Activated naive CD4-positive, alpha-beta T cell treated with anti-CD3 and anti-CD28 coated beads, Interleukin-2, amount 50 U/mL, for 16 hours (primary cell): ENCODE measurements around the gene ZFP36.
"Not testable (repeated sequence)": the region's sequence is repeated elsewhere in the genome, so short reads cannot be mapped to it uniquely, and the experiment has no call there.

Experiments used
- DNase-seq: peaks from one replicate; pipeline ENCODE4 v3.0.0-alpha.2; 2020

The ZFP36 gene, protein sequence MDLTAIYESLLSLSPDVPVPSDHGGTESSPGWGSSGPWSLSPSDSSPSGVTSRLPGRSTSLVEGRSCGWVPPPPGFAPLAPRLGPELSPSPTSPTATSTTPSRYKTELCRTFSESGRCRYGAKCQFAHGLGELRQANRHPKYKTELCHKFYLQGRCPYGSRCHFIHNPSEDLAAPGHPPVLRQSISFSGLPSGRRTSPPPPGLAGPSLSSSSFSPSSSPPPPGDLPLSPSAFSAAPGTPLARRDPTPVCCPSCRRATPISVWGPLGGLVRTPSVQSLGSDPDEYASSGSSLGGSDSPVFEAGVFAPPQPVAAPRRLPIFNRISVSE

GRCh38 chr19:39406656-39407409 is at the start of gene ZFP36:
Gene ZFP36 (plus strand): TSS chr19:39406847. CDS start chr19:39406905, 58 bp downstream.
- DNase-seq, result peak; percentile 80

DNA sequence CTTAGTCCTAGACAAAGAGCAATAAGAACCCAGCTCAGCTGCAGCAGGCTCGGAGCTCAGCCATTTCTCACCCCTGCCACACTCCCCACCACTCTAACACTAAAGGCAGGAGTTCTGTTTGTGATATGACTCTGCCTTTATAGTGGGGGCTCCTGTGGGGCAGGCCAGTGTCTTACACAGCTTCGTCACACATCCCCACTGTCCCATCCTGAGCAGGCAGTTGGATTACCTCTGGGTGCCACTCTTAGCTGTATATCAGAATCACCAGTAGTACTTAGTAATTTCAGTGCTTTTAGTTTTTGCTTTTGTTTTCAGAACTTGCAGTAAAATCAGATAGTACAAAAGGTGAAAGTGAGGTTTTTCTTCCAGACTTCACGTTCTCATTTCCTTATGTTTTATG is 47.6 kb upstream of the ZFP36 start:
- no peak for DNase-seq

GRCh38 chr19:39360599-39360998 is 46.0 kb upstream of the ZFP36 start:
- no peak for DNase-seq

DNA sequence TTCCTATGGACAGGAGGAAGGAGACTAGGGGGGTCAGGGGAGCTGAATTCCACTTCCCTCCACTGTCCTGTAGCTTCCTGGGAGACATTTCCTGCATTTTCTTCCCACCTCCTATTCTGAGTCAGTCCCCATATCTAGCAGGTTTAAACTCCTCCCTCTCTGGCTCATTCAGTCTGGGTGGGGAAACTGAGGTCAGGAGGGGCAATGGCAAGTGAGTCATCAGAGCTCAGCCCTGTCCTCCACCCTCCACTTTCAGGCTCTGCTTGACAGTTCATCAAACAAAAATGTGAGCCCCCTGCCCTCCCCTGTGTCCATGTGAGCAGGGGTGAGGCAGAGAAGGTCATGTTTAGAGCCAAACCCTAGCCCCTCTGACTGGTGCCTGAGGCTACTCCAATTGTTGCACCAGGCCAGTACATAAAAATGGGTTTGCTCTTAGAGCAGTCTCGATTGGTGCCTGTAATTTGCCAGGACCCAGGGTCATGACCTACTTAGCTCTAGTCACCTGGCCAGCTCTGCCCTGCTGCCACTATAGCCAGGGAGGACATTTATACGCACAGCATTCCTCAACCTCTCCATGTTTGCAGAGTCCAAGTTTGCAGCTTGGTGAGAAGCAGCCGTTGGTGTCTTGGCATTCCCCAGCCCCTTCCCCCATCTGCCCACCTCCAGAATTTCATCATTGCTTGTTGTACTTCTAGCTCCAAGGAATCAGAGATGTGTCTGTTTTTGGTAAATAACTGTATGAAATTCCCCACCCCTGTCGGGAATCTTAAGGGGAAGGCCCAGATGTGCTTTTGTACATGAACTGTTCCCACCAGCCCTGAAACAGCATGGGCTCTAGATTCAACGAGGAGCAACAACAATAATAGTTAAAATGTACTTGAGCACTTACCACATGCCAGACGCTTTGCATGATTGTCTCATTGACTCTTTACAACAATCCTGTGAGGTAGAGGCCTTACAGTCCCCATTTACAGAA is 43.7 kb upstream of the ZFP36 start:
- no peak for DNase-seq

DNA sequence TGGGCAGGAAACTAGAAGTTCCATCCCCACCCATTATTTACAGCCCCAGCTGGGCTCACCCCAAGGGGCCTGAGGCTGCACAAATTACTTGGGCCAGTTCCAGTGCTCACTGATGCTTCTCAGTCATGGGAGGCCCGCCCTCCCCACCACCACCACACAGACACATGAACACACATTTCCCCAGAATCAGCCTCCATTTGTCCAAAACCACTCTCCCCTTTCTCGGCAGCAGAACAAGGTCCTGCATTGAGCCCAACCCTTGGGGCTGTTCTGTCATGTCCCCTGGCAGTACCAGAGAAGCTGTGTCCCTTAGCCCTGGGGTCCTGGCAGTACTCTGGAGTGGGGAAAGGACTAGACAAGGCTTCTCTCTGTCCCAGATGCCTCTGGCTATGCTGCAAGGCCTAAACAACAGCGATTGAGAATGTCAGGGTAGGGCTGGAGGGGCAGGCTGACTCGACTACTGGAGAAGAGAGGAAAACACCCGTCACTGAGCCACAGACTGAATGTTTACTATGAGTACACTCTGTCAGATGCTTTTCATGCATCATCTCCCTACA is 42.7 kb upstream of the ZFP36 start:
- DNase-seq, result no peak

- no peak for DNase-seq
Observed at GRCh38 chr19:39365531-39365930, 41.1 kb upstream of the ZFP36 start.

- DNase-seq, result no peak
Observed at GRCh38 chr19:39369200-39369599, 37.4 kb upstream of the ZFP36 start.

GRCh38 chr19:39370735-39371134 is 35.9 kb upstream of the ZFP36 start:
- DNase-seq, result no peak

- no peak for DNase-seq
Observed at GRCh38 chr19:39372047-39372802, 34.4 kb upstream of the ZFP36 start.

DNA sequence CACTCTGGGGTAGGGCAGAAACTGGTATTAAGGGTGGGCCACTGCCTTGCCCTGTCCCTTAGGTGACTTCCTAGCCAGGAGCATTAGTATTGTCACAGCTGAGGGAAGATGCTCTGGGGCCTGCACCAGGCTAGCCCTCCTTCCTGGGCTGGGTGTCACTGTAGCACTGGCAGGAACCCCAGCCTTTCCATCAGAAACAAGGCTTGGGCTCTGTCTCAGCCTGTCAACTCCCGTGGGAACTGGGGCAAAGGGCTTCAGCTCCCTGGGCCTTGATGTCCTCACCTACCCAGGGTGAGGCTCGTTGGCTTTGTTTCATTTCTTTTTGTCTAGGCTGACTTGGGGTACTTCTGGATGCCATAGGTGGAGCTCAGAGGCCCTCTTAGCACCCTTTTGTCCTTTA is 33.7 kb upstream of the ZFP36 start:
- DNase-seq, result no peak

DNA sequence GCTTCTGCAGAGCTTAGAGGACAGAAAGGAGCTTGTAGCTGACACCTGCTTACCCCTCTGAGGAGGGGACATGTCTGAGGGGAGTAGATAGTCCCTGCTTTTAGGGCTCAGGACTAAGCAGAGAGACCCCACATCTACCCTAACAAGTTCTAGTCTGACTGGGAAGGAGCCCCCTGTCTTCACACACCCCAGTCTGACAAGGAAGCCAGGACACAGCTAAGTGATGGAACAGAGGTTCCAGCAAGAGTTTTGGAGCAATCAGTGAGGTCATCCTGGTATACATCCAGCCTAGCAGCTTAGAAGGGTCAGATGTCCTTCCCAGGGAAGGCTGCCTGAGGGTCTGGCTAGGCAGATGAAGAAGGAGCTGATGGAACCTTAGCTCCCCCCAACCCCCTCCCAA is 30.7 kb upstream of the ZFP36 start:
- no peak for DNase-seq

DNA sequence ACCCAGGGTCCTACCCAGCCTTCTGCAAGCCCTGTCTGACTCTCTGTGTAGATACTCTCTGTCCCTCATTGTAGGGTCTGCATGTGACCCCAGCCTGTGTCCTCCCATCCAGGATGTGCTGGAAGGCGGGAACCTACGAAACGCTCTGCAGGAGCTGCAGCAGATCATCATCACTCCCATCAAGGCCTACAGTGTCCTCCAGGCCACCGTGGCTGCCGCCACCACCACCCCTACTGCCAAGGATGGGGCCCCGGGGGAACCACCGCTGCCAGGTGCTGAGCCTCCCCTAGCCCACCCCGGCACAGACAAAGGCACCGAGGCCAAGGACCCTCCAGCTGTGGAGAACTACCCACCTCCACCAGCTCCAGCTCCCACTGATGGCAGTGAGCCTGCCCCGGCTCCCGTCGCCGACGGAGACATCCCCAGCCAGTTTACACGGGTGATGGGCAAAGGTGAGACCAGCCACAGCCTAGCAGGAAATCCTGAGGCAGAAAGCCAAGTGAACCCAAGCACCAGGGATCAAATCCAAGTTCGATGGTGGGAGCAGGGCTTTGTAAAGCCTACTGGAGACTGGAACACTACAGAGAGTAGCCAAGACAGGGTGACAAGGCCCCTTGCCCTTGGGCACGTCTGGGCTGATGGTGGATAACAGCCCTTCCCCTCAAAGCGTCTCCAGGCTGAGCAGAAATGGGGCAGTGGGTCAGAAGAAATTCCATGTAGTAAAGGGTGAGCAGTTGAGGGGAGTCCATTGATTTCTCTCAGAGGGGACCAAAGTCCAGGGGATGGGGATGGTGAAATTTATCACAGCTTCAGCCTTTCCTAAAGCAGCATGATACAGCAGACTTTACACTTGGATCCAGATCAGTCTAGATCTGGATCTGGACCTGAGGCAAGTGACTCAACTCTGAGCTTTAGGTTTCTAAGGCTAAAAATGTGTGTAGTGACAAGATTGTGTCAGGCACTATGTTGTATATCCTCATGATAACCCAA is 29.0 kb upstream of the ZFP36 start:
- no peak for DNase-seq

- DNase-seq, result not testable (repeated sequence)
Observed at GRCh38 chr19:39379366-39379765, 27.3 kb upstream of the ZFP36 start.

DNA sequence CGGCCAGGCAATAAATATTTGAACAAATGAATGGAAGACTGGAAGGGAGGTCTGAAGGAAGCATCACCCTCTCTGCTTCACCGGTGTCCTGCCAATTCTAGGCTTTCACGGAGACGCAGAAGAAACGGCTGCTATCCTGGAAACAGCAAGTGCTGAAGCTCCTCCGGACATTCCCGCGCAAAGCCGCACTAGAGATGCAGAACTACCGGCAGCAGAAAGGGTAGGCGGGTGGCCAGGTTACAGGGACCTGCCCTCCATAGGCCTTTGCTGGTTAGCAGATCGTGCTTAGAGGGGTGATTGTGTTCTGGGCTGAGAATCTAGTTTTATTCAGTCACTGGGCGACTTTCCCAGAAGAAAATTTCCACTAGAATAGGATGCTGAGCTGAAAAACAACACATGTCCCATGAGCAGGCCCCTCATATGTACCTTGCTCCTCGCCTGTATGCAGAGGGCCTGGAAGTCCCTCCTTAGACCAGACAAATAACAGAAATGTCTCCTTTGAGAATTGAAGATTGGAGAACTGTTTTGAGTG is 26.7 kb upstream of the ZFP36 start:
- DNase-seq, result no peak

DNA sequence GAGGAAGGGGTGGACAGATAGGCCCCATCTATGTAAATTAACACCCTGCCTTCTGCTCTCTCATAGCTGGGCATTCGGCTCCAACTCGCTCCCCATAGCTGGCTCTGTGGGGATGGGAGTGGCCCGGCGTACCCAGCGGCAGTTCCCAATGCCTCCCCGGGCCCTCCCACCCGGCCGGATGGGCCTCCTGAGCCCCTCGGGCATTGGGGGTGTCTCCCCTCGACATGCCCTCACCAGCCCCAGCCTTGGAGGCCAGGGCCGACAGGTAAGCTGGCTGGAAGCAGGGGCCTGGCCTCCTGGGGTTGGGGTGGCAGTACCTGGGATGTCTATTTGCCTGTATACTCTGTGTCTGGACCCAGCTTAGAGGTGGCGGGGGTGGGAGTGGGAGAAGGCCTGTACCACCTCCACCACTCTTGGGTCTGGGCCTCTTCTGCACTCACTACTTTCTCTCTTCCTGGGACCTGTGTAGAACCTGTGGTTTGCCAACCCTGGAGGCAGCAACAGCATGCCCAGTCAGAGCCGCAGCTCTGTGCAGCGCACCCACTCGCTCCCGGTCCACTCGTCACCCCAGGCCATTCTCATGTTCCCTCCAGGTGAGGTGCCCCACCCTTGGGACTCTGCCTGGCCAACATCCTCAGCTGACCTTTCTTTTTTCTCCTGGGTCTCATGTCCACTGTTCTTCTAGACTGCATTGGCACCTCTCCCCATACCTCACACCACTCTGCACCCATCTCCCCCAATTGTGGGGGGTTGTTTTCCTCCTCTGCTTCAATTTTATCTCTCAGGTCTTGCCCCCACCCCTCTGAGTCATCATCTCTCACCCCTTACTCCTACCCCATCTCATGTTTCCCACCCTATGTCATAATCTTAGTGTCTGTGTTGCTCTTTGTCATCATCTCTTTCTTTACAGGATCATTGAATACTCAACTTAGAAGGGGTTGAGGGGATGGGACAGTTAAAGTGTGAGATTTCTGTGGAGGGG is 25.8 kb upstream of the ZFP36 start:
- no peak for DNase-seq

GRCh38 chr19:39381910-39382611 is 24.6 kb upstream of the ZFP36 start:
- no peak for DNase-seq

- DNase-seq, result no peak
Observed at GRCh38 chr19:39382991-39383828, 23.4 kb upstream of the ZFP36 start.
